Measurements from ENCODE around the gene BEND6. TPM values are rescaled to one million over a fixed set of nuclear protein-coding genes. Genes with fewer than 3 reads are reported as not detected.

Gene BEND6
- total and polyA plus RNA-seq, 2 of the 8 experiments (the other 6 are each of a cell fraction or from before 2014, with no cell fraction given), result 0.71 to 2.1 TPM

DNA sequence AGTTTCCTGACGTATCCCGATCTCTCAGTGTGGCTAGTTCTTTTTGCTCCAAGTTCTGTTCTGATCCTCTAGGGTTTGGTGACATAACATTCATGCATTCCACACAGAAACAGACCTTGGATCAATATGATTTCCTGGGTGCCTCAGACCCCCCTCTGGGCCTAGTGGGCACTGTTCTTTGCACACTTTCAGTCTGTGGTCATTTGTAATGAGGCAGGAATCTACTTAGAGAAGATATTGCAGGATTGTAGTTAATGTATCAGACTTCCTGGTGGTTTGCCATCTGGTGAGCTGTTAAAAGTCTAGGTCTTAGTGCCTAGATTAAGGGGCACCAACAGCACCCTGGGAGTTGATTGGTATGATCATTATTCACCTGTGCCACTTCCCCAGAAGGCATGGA is 7.5 kb downstream of the BEND6 start (continued):
- TF ChIP-seq, protein P1, sequence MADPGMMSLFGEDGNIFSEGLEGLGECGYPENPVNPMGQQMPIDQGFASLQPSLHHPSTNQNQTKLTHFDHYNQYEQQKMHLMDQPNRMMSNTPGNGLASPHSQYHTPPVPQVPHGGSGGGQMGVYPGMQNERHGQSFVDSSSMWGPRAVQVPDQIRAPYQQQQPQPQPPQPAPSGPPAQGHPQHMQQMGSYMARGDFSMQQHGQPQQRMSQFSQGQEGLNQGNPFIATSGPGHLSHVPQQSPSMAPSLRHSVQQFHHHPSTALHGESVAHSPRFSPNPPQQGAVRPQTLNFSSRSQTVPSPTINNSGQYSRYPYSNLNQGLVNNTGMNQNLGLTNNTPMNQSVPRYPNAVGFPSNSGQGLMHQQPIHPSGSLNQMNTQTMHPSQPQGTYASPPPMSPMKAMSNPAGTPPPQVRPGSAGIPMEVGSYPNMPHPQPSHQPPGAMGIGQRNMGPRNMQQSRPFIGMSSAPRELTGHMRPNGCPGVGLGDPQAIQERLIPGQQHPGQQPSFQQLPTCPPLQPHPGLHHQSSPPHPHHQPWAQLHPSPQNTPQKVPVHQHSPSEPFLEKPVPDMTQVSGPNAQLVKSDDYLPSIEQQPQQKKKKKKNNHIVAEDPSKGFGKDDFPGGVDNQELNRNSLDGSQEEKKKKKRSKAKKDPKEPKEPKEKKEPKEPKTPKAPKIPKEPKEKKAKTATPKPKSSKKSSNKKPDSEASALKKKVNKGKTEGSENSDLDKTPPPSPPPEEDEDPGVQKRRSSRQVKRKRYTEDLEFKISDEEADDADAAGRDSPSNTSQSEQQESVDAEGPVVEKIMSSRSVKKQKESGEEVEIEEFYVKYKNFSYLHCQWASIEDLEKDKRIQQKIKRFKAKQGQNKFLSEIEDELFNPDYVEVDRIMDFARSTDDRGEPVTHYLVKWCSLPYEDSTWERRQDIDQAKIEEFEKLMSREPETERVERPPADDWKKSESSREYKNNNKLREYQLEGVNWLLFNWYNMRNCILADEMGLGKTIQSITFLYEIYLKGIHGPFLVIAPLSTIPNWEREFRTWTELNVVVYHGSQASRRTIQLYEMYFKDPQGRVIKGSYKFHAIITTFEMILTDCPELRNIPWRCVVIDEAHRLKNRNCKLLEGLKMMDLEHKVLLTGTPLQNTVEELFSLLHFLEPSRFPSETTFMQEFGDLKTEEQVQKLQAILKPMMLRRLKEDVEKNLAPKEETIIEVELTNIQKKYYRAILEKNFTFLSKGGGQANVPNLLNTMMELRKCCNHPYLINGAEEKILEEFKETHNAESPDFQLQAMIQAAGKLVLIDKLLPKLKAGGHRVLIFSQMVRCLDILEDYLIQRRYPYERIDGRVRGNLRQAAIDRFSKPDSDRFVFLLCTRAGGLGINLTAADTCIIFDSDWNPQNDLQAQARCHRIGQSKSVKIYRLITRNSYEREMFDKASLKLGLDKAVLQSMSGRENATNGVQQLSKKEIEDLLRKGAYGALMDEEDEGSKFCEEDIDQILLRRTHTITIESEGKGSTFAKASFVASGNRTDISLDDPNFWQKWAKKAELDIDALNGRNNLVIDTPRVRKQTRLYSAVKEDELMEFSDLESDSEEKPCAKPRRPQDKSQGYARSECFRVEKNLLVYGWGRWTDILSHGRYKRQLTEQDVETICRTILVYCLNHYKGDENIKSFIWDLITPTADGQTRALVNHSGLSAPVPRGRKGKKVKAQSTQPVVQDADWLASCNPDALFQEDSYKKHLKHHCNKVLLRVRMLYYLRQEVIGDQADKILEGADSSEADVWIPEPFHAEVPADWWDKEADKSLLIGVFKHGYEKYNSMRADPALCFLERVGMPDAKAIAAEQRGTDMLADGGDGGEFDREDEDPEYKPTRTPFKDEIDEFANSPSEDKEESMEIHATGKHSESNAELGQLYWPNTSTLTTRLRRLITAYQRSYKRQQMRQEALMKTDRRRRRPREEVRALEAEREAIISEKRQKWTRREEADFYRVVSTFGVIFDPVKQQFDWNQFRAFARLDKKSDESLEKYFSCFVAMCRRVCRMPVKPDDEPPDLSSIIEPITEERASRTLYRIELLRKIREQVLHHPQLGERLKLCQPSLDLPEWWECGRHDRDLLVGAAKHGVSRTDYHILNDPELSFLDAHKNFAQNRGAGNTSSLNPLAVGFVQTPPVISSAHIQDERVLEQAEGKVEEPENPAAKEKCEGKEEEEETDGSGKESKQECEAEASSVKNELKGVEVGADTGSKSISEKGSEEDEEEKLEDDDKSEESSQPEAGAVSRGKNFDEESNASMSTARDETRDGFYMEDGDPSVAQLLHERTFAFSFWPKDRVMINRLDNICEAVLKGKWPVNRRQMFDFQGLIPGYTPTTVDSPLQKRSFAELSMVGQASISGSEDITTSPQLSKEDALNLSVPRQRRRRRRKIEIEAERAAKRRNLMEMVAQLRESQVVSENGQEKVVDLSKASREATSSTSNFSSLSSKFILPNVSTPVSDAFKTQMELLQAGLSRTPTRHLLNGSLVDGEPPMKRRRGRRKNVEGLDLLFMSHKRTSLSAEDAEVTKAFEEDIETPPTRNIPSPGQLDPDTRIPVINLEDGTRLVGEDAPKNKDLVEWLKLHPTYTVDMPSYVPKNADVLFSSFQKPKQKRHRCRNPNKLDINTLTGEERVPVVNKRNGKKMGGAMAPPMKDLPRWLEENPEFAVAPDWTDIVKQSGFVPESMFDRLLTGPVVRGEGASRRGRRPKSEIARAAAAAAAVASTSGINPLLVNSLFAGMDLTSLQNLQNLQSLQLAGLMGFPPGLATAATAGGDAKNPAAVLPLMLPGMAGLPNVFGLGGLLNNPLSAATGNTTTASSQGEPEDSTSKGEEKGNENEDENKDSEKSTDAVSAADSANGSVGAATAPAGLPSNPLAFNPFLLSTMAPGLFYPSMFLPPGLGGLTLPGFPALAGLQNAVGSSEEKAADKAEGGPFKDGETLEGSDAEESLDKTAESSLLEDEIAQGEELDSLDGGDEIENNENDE (IDR thresholded peaks at IDR 0.05; ENCODE audit: insufficient replicate concordance, low read length), result no peak
- TF ChIP-seq ASH2L (IDR thresholded peaks at IDR 0.05; ENCODE audit: low read length) (no peak), GABPA (IDR thresholded peaks at IDR 0.05; ENCODE audit: borderline replicate concordance, insufficient read depth, low read length) (no peak), SIX5 (IDR thresholded peaks at IDR 0.05; ENCODE audit: low read depth, low read length) (no peak), RFX5 (IDR thresholded peaks at IDR 0.05; ENCODE audit: borderline replicate concordance, low read depth, low read length) (no peak)
